ENCODE results near the gene GSTM4.
A peak's percentile ranks its signal among the peaks of the same experiment; 100 is the strongest.

The GSTM4 gene

GRCh38 chr1:109641861-109642260 is 14.0 kb upstream of the GSTM4 start:
- TF ChIP-seq, protein P1, sequence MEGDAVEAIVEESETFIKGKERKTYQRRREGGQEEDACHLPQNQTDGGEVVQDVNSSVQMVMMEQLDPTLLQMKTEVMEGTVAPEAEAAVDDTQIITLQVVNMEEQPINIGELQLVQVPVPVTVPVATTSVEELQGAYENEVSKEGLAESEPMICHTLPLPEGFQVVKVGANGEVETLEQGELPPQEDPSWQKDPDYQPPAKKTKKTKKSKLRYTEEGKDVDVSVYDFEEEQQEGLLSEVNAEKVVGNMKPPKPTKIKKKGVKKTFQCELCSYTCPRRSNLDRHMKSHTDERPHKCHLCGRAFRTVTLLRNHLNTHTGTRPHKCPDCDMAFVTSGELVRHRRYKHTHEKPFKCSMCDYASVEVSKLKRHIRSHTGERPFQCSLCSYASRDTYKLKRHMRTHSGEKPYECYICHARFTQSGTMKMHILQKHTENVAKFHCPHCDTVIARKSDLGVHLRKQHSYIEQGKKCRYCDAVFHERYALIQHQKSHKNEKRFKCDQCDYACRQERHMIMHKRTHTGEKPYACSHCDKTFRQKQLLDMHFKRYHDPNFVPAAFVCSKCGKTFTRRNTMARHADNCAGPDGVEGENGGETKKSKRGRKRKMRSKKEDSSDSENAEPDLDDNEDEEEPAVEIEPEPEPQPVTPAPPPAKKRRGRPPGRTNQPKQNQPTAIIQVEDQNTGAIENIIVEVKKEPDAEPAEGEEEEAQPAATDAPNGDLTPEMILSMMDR (IDR thresholded peaks at IDR 0.05; ENCODE audit: extremely low read depth, missing control alignments): no peak
- no peak for DNase-seq (ENCODE audit: low spot score)

DNA sequence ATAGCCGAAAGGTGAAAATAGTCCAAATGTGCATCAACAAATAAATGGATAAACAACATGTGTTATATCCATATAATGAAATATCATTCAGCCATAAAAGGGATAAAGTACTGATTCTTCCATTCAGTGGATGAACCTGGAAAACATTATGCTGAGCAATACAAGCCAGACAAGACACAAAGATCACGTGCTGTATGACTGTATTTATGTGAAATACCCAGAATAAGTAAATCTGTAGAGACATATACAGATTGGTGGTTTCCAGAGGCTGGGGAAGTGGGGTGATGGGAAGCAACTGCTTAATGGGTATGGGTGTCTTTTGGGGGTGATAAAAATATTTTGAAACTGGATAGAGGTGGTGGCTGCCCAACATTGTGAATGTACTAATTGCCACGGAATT is 13.3 kb upstream of the GSTM4 start:
- TF ChIP-seq, protein P1 (IDR thresholded peaks at IDR 0.05; ENCODE audit: extremely low read depth, missing control alignments): no peak
- no peak for DNase-seq (ENCODE audit: low spot score)

- peak; percentile 83 for DNase-seq (ENCODE audit: low spot score)
- TF ChIP-seq, protein P1 (IDR thresholded peaks at IDR 0.05; ENCODE audit: extremely low read depth, missing control alignments): peak; percentile 73
These were observed 12.3 kb upstream of the GSTM4 start for GRCh38 chr1:109643385-109644230.

GRCh38 chr1:109644670-109645069 is 11.2 kb upstream of the GSTM4 start:
- no peak for DNase-seq (ENCODE audit: low spot score)
- TF ChIP-seq, protein P1 (IDR thresholded peaks at IDR 0.05; ENCODE audit: extremely low read depth, missing control alignments): no peak

- no peak for DNase-seq (ENCODE audit: low spot score)
- TF ChIP-seq, protein P1 (IDR thresholded peaks at IDR 0.05; ENCODE audit: extremely low read depth, missing control alignments): no peak
These were observed 6.4 kb upstream of the GSTM4 start for GRCh38 chr1:109649491-109649914.

- TF ChIP-seq, protein P1 (IDR thresholded peaks at IDR 0.05; ENCODE audit: extremely low read depth, missing control alignments): no peak
- DNase-seq (ENCODE audit: low spot score): no peak
These were observed 5.3 kb upstream of the GSTM4 start for GRCh38 chr1:109650609-109651008.

DNA sequence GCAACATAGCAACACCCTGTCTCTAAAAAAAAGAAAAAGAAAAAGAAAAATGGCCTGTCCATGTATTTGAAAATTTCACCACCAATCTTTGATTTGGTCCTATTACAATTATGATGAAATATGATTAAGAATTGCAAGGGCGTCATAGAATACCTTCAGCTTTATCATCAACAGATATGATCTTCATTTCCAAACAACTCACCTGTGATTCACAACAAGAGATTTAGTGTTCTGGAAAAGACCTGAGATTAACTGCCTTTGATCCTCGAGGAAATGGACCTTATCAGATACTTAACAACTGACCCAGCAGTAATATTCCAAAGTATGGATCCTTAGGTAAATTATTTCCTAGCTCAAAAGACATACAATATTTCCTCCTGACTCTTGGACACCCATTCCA is 3.5 kb upstream of the GSTM4 start:
- DNase-seq (ENCODE audit: low spot score): no peak
- TF ChIP-seq, protein P1 (IDR thresholded peaks at IDR 0.05; ENCODE audit: extremely low read depth, missing control alignments): no peak

Data from GM20000 (cell line).